ENCODE data around the gene SRGAP1.

SRGAP1 gene

GRCh38 chr12:63844391-63845341 is at the start of gene SRGAP1:
TSS of gene SRGAP1 (plus strand) at chr12:63844700. CDS start at chr12:63844817, 117 bp downstream.
- DNase-seq = peak; percentile 72 to 89 (median 79)

GRCh38 chr12:63795032-63795687 is 49.3 kb upstream of the SRGAP1 start:
- DNase-seq = no peak

GRCh38 chr12:63795944-63796343 is 48.6 kb upstream of the SRGAP1 start:
- DNase-seq = no peak

GRCh38 chr12:63802012-63802608 is 42.4 kb upstream of the SRGAP1 start:
- DNase-seq = peak; percentile 42 to 54 (median 53)

GRCh38 chr12:63804746-63805145 is 39.8 kb upstream of the SRGAP1 start:
- peak in 1 of 3 donors; percentile 15 for DNase-seq

- peak in 1 of 3 donors; percentile 12 for DNase-seq
Measured at GRCh38 chr12:63805704-63806672, 38.5 kb upstream of the SRGAP1 start.

GRCh38 chr12:63808631-63809030 is 35.9 kb upstream of the SRGAP1 start:
- no peak for DNase-seq

GRCh38 chr12:63809566-63809965 is 34.9 kb upstream of the SRGAP1 start:
- DNase-seq = peak in 2 of 3 donors; percentile 9 to 32

- DNase-seq = no peak
Measured at GRCh38 chr12:63811334-63811733, 33.2 kb upstream of the SRGAP1 start.

- peak in 1 of 3 donors; percentile 14 for DNase-seq
Measured at GRCh38 chr12:63811755-63812154, 32.7 kb upstream of the SRGAP1 start.

GRCh38 chr12:63814146-63814772 is 30.2 kb upstream of the SRGAP1 start:
- DNase-seq = peak in 1 of 3 donors; percentile 12

GRCh38 chr12:63815482-63815852 is 29.0 kb upstream of the SRGAP1 start:
- peak in 1 of 3 donors; percentile 7 for DNase-seq

- DNase-seq = no peak
Measured at GRCh38 chr12:63816031-63816430, 28.5 kb upstream of the SRGAP1 start.

GRCh38 chr12:63820427-63820826 is 24.1 kb upstream of the SRGAP1 start:
- peak in 1 of 3 donors; percentile 8 for DNase-seq

- DNase-seq = peak in 1 of 3 donors; percentile 16
Measured at GRCh38 chr12:63821781-63822251, 22.7 kb upstream of the SRGAP1 start.

- DNase-seq = peak in 1 of 3 donors; percentile 2
Measured at GRCh38 chr12:63822352-63822751, 22.1 kb upstream of the SRGAP1 start.

- peak in 1 of 3 donors; percentile 11 for DNase-seq
Measured at GRCh38 chr12:63823040-63823439, 21.5 kb upstream of the SRGAP1 start.

- peak; percentile 56 to 79 (median 78) for DNase-seq
Measured at GRCh38 chr12:63826006-63826585, 18.4 kb upstream of the SRGAP1 start.

GRCh38 chr12:63828867-63829266 is 15.6 kb upstream of the SRGAP1 start:
- peak in 1 of 3 donors; percentile 14 for DNase-seq

- DNase-seq = no peak
Measured at GRCh38 chr12:63836046-63836445, 8.5 kb upstream of the SRGAP1 start.

GRCh38 chr12:63836936-63837335 is 7.6 kb upstream of the SRGAP1 start:
- DNase-seq = no peak

All from suppressor macrophage treated with lipopolysaccharide for 1 hour (primary cell).